ENCODE data around the gene KIAA0319L.

DNA sequence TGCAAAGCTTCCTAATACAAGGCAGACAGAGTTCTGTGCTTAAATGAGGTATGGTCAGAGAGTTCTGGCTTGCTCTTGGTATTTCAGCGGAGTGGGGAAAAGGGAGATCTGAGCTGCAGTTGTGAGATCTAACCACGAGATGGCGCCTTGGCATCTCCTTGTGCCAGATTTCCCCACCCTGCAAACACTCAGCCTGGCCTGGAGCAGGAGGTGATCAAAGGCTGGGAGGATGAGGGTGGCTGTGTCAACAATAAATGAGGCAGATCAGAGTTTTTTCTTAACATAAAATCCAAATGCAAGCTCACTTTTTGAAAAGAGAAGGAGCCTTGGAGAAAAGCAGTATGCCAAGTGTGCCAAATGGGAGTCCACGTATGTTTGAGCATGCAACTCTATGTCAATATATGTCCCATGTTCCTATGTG, 11.8 kb upstream of the KIAA0319L start:
- TF ChIP-seq, protein P1, sequence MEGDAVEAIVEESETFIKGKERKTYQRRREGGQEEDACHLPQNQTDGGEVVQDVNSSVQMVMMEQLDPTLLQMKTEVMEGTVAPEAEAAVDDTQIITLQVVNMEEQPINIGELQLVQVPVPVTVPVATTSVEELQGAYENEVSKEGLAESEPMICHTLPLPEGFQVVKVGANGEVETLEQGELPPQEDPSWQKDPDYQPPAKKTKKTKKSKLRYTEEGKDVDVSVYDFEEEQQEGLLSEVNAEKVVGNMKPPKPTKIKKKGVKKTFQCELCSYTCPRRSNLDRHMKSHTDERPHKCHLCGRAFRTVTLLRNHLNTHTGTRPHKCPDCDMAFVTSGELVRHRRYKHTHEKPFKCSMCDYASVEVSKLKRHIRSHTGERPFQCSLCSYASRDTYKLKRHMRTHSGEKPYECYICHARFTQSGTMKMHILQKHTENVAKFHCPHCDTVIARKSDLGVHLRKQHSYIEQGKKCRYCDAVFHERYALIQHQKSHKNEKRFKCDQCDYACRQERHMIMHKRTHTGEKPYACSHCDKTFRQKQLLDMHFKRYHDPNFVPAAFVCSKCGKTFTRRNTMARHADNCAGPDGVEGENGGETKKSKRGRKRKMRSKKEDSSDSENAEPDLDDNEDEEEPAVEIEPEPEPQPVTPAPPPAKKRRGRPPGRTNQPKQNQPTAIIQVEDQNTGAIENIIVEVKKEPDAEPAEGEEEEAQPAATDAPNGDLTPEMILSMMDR (conservative IDR thresholded peaks at IDR 0.05): peak; percentile 92
- no peak for TF ChIP-seq ZFX (IDR thresholded peaks at IDR 0.05)
